GM19035 (cell line): ENCODE results near the gene GRIN2A.

ENCODE experiments used
- ATAC-seq: cut with Tn5 transposase; IDR thresholded peaks from one replicate; pipeline ENCODE4 v1.9.1; 2021; ENCODE audit not compliant: unreplicated experiment

The GRIN2A gene

DNA sequence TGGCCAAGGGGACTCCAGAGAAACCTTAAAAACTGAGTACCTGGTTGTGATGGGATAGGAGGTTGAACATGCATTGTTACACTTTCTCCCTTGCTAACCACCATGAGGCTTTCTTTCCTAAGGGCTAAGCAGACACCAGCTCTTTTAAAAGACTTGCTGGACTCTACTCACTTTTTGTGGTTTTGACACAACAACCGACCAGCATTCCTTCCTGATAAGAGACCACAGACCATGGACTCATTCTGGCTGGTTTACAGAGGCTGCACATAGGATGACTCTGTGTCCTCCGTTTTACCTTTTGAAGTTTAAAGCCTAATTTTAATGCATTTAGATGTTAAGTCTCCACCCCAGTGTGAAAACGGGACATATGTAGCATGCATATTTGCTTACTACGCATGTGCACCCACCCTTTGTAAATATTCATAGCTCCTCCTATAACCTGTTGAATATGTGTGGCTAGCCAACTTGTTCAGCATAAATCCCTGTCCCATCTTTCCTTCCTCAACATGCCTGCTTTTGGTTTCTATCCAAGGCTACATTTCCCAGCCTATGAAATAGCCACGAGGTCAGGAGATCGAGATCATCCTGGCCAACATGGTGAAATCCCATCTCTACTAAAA lies 475.9 kb downstream of the GRIN2A start:
- no peak for ATAC-seq

DNA sequence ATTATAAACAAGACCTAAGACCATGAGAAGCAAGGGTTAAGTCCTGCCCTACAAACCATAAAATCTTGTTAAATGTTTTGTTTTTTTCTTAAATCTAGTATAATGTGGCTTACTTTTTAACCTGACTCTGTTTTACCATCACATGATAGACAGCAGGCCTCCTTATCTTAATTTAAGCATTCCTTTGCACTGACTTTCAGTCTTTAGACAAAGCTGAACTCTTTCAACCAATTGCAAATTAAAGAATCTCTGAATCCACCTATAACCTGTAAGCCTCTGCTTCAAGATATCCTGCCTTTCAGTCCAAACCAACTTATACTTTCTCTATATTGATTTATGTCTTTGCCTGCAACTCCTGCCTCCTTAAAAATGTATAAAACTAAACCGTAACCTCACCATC lies 478.5 kb downstream of the GRIN2A start:
- ATAC-seq: no peak
